Mesenchymal stem cell (in vitro differentiated cells and primary cell): ENCODE results near the gene HDAC2.
A peak's percentile ranks its signal among the peaks of the same experiment; 100 is the strongest.

Experiments used
- DNase-seq: peaks from one replicate; pipeline ENCODE4 v3.0.0-alpha.2; 2013
- H2AFZ ChIP-seq: one replicate; pipeline ENCODE4 v1.6.1; 2013; ENCODE audit warnings: low read depth, mild to moderate bottlenecking, control low read depth, inconsistent platforms, low read length, moderate library complexity
- H2AK5ac ChIP-seq: 2 replicates; pipeline ENCODE4 v1.6.1; 2013; ENCODE audit warnings: low read length, moderate library complexity, mild to moderate bottlenecking, inconsistent platforms; ENCODE audit not compliant: severe bottlenecking
- H2BK120ac ChIP-seq: one replicate; pipeline ENCODE4 v1.6.1; 2013; ENCODE audit warnings: low read depth, mild to moderate bottlenecking, inconsistent platforms, low read length, moderate library complexity
- H2BK12ac ChIP-seq, 2 experiments: one replicate each; pipeline ENCODE4 v1.6.1; 2013; ENCODE audit warnings: inconsistent platforms in 2 of 2, low read length in 2 of 2, mild to moderate bottlenecking in 2 of 2, moderate library complexity in 2 of 2, control low read depth in 1 of 2
- H2BK15ac ChIP-seq: one replicate; pipeline ENCODE4 v1.6.1; 2013; ENCODE audit warnings: mild to moderate bottlenecking, low read depth, inconsistent platforms; ENCODE audit not compliant: poor library complexity, severe bottlenecking
- H2BK5ac ChIP-seq: 2 replicates; pipeline ENCODE4 v1.6.1; 2013; ENCODE audit warnings: low read depth, mild to moderate bottlenecking, low read length, control low read depth, inconsistent platforms; ENCODE audit not compliant: poor library complexity, severe bottlenecking
- H3K14ac ChIP-seq, 2 experiments: one replicate each; pipeline ENCODE4 v1.6.1; 2013; ENCODE audit warnings: inconsistent platforms in 2 of 2, low read length in 2 of 2, control low read depth in 1 of 2, mild to moderate bottlenecking in 1 of 2, moderate library complexity in 1 of 2
- H3K18ac ChIP-seq, 2 experiments: one replicate each; pipeline ENCODE4 v1.6.1; 2013; ENCODE audit warnings: inconsistent platforms in 2 of 2, low read length in 2 of 2, control low read depth in 1 of 2, low read depth in 1 of 2, mild to moderate bottlenecking in 1 of 2
- H3K23ac ChIP-seq, 2 experiments: one replicate each; pipeline ENCODE4 v1.6.1; 2013; ENCODE audit warnings: inconsistent platforms in 2 of 2, low read length in 2 of 2, mild to moderate bottlenecking in 2 of 2, moderate library complexity in 2 of 2, control low read depth in 1 of 2
- H3K27ac ChIP-seq: 2 replicates; pipeline ENCODE4 v1.5.1; 2013; ENCODE audit warnings: mild to moderate bottlenecking, moderate library complexity, low read length, control low read depth, inconsistent platforms; ENCODE audit not compliant: poor library complexity, severe bottlenecking
- H3K27me3 ChIP-seq, 2 experiments: 2 replicates each; pipeline versions ENCODE4 v1.6.1 to v1.7.0; 2013; ENCODE audit warnings: low read length in 2 of 2, mild to moderate bottlenecking in 2 of 2, moderate library complexity in 2 of 2, control low read depth in 1 of 2, inconsistent platforms in 1 of 2; ENCODE audit not compliant: control insufficient read depth in 1 of 2, insufficient read depth in 1 of 2
- H3K36me3 ChIP-seq, 2 experiments: 2 replicates each; pipeline versions ENCODE4 v1.6.1 to v1.7.0; 2013; ENCODE audit warnings: low read length in 2 of 2, control low read depth in 1 of 2, inconsistent platforms in 1 of 2, low read depth in 1 of 2, mild to moderate bottlenecking in 1 of 2; ENCODE audit not compliant: insufficient read depth in 2 of 2, control insufficient read depth in 1 of 2
- H3K4ac ChIP-seq, 2 experiments: one replicate each; pipeline ENCODE4 v1.6.1; 2013; ENCODE audit warnings: inconsistent platforms in 2 of 2, low read length in 2 of 2, mild to moderate bottlenecking in 2 of 2, moderate library complexity in 2 of 2, control low read depth in 1 of 2, low read depth in 1 of 2
- H3K4me1 ChIP-seq: 2 replicates; pipeline ENCODE4 v1.6.1; 2013; ENCODE audit warnings: low read depth, low read length, control low read depth; ENCODE audit not compliant: control insufficient read depth, insufficient read depth
- H3K4me2 ChIP-seq: 2 replicates; pipeline ENCODE4 v1.6.1; 2013; ENCODE audit warnings: low read length, mild to moderate bottlenecking, inconsistent platforms; ENCODE audit not compliant: poor library complexity, severe bottlenecking
- H3K4me3 ChIP-seq, 2 experiments: 2 replicates each; pipeline versions ENCODE4 v1.5.1 to v1.7.0; 2013; ENCODE audit warnings: low read length in 2 of 2, mild to moderate bottlenecking in 2 of 2, control low read depth in 1 of 2, low read depth in 1 of 2; ENCODE audit not compliant: insufficient read depth in 1 of 2
- H3K79me1 ChIP-seq: replicated peaks from 2 replicates; pipeline ENCODE4 v1.6.1; 2013; ENCODE audit warnings: mild to moderate bottlenecking, control low read depth, low read length, inconsistent platforms; ENCODE audit not compliant: poor library complexity, severe bottlenecking
- H3K9ac ChIP-seq: 2 replicates; pipeline ENCODE4 v1.7.0; 2013; ENCODE audit warnings: mild to moderate bottlenecking, low read length, moderate library complexity
- H3K9me3 ChIP-seq: 2 replicates; pipeline ENCODE4 v1.7.0; 2013; ENCODE audit warnings: mild to moderate bottlenecking, low read length; ENCODE audit not compliant: control insufficient read depth
- H4K8ac ChIP-seq: one replicate; pipeline ENCODE4 v1.6.1; 2013; ENCODE audit warnings: inconsistent platforms, mild to moderate bottlenecking, low read length, moderate library complexity
- H4K91ac ChIP-seq: one replicate; pipeline ENCODE4 v1.6.1; 2013; ENCODE audit warnings: mild to moderate bottlenecking, low read length, inconsistent platforms
- WGBS: methylation state at CpG from one replicate; pipeline ENCODE4 v1.1.7; 2013; ENCODE audit warnings: mixed read lengths; 5-methylcytosine and 5-hydroxymethylcytosine counted together

The HDAC2 gene

GRCh38 chr6:113979937-113980336 lies 9.0 kb upstream of the HDAC2 start:
- 79% methylated on average over 1 of the region's 1 CpG for WGBS
- no peak overlapping the region for H2BK15ac ChIP-seq
- H3K36me3 ChIP-seq = no peaks in the 10 kb centered on the region
- no peak overlapping the region for H3K4me2 ChIP-seq
- no peak overlapping the region for H3K9ac ChIP-seq
- no peak overlapping the region for H3K14ac ChIP-seq
- H3K4me1 ChIP-seq = no peaks in the 10 kb centered on the region
- peak overlapping the region in 1 of 2 experiments; percentile 93 for H3K23ac ChIP-seq
- no peak overlapping the region for H3K4ac ChIP-seq
- H4K91ac ChIP-seq = no peak overlapping the region
- no peak overlapping the region for H2AFZ ChIP-seq
- H3K27me3 ChIP-seq = no peaks in the 10 kb centered on the region
- H3K4me3 ChIP-seq = no peak overlapping the region
- no peak overlapping the region for H3K27ac ChIP-seq
- H3K18ac ChIP-seq = no peak overlapping the region
- no peak overlapping the region for H2BK5ac ChIP-seq
- H2BK120ac ChIP-seq = no peak overlapping the region
- H3K79me1 ChIP-seq = no peaks in the 10 kb centered on the region
- no peaks in the 10 kb centered on the region for H3K9me3 ChIP-seq
- H2AK5ac ChIP-seq = no peak overlapping the region
- DNase-seq = no peak
- H2BK12ac ChIP-seq = no peak overlapping the region
- no peak overlapping the region for H4K8ac ChIP-seq

- Histone ChIP-seq H4K8ac (no peak overlapping the region), H3K27ac (no peak overlapping the region), H3K23ac (no peak overlapping the region), H2AFZ (no peak overlapping the region), H2BK5ac (no peak overlapping the region), H3K9ac (no peak overlapping the region), H3K27me3 (no peaks in the 10 kb centered on the region), H3K4me1 (no peaks in the 10 kb centered on the region), H2AK5ac (no peak overlapping the region), H3K18ac (no peak overlapping the region), H3K79me1 (no peaks in the 10 kb centered on the region), H2BK15ac (no peak overlapping the region), H4K91ac (no peak overlapping the region), H3K4ac (no peak overlapping the region), H3K4me2 (no peak overlapping the region), H2BK12ac (no peak overlapping the region), H3K36me3 (no peaks in the 10 kb centered on the region), H2BK120ac (no peak overlapping the region), H3K4me3 (no peak overlapping the region), H3K9me3 (no peaks in the 10 kb centered on the region), H3K14ac (no peak overlapping the region)
- DNase-seq = no peak
- WGBS = 100% methylated on average over 2 of the region's 3 CpGs
These were observed 7.2 kb upstream of the HDAC2 start for GRCh38 chr6:113978084-113978675.

GRCh38 chr6:113976806-113977205 lies 5.9 kb upstream of the HDAC2 start:
- H4K8ac ChIP-seq = no peak overlapping the region
- H2BK12ac ChIP-seq = no peak overlapping the region
- H3K79me1 ChIP-seq = peaks cover 3% of the 10 kb centered on the region
- H2BK5ac ChIP-seq = no peak overlapping the region
- 93% methylated on average over 1 of the region's 2 CpGs for WGBS
- H4K91ac ChIP-seq = no peak overlapping the region
- no peak overlapping the region for H3K23ac ChIP-seq
- H3K4me3 ChIP-seq = no peak overlapping the region
- H2BK120ac ChIP-seq = no peak overlapping the region
- no peak overlapping the region for H2BK15ac ChIP-seq
- H3K4me2 ChIP-seq = no peak overlapping the region
- H3K9ac ChIP-seq = no peak overlapping the region
- no peak for DNase-seq
- no peak overlapping the region for H3K27ac ChIP-seq
- H3K9me3 ChIP-seq = no peaks in the 10 kb centered on the region
- H2AK5ac ChIP-seq = no peak overlapping the region
- H3K4me1 ChIP-seq = no peaks in the 10 kb centered on the region
- no peak overlapping the region for H3K14ac ChIP-seq
- H3K36me3 ChIP-seq = no peaks in the 10 kb centered on the region
- H3K4ac ChIP-seq = no peak overlapping the region
- no peak overlapping the region for H2AFZ ChIP-seq
- H3K27me3 ChIP-seq = no peaks in the 10 kb centered on the region
- H3K18ac ChIP-seq = no peak overlapping the region

- no peaks in the 10 kb centered on the region for H3K9me3 ChIP-seq
- H3K4me1 ChIP-seq = peaks cover 5% of the 10 kb centered on the region
- H4K91ac ChIP-seq = no peak overlapping the region
- H3K27ac ChIP-seq = no peak overlapping the region
- H2BK12ac ChIP-seq = no peak overlapping the region
- no peak overlapping the region for H3K4ac ChIP-seq
- H2AFZ ChIP-seq = no peak overlapping the region
- no peaks in the 10 kb centered on the region for H3K36me3 ChIP-seq
- peak; percentile 7 for DNase-seq
- H4K8ac ChIP-seq = peak overlapping the region; percentile 66
- H3K14ac ChIP-seq = no peak overlapping the region
- H2BK120ac ChIP-seq = no peak overlapping the region
- H3K27me3 ChIP-seq = no peaks in the 10 kb centered on the region
- no peak overlapping the region for H2BK5ac ChIP-seq
- no peak overlapping the region for H2BK15ac ChIP-seq
- no peak overlapping the region for H3K18ac ChIP-seq
- peak overlapping the region; percentile 93 for H3K9ac ChIP-seq
- peaks cover 4% of the 10 kb centered on the region for H3K79me1 ChIP-seq
- no peak overlapping the region for H2AK5ac ChIP-seq
- H3K23ac ChIP-seq = no peak overlapping the region
- 89% methylated on average over 2 of the region's 2 CpGs for WGBS
- H3K4me2 ChIP-seq = peak overlapping the region; percentile 93
- peak overlapping the region in 1 of 2 experiments; percentile 98 for H3K4me3 ChIP-seq
These were observed 793 bp upstream of the HDAC2 start for GRCh38 chr6:113971741-113972140.
